Neural crest cell (in vitro differentiated cells): Measurements from ENCODE around the gene MICALL2. TPM values are rescaled to one million over a fixed set of nuclear protein-coding genes. Genes with fewer than 3 reads are reported as not detected.

Experiments used
- DNase-seq: peaks from one replicate; pipeline ENCODE4 v3.0.0; 2021; ENCODE audit warnings: low read depth, mixed read lengths, low spot score
- H3K27ac Mint-ChIP-seq: one replicate; pipeline ENCODE4 v1.8.0; 2021; ENCODE audit warnings: mild to moderate bottlenecking, mixed read lengths; ENCODE audit not compliant: unreplicated experiment
- H3K27me3 Mint-ChIP-seq: 2 replicates; pipeline ENCODE4 v1.8.0; 2021; ENCODE audit warnings: low read depth, mild to moderate bottlenecking, mixed read lengths
- H3K36me3 Mint-ChIP-seq: 2 replicates; pipeline ENCODE4 v1.8.0; 2021; ENCODE audit warnings: low read depth, mild to moderate bottlenecking, mixed read lengths
- H3K4me1 Mint-ChIP-seq: 2 replicates; pipeline ENCODE4 v1.8.0; 2021; ENCODE audit warnings: mixed read lengths
- H3K4me3 Mint-ChIP-seq: one replicate; pipeline ENCODE4 v1.8.0; 2021; ENCODE audit warnings: mild to moderate bottlenecking, mixed read lengths
- H3K9me3 Mint-ChIP-seq: 2 replicates; pipeline ENCODE4 v1.8.0; 2021; ENCODE audit warnings: mixed read lengths
- total RNA-seq: library from RNA; stranded (reverse); gene quantifications from 2 replicates; pipeline ENCODE4 v1.2.1, GENCODE V29; 2021
- TF ChIP-seq, protein P1 (sequence below): fragments of 200-600 bp; sonication (generic); conservative IDR thresholded peaks from 2 replicates; pipeline ENCODE4 v1.5.0; 2021; ENCODE audit warnings: antibody characterized with exemption, mild to moderate bottlenecking

Gene MICALL2
- total RNA-seq, 1 donor from 2014 or later, result 18.7 TPM

DNA sequence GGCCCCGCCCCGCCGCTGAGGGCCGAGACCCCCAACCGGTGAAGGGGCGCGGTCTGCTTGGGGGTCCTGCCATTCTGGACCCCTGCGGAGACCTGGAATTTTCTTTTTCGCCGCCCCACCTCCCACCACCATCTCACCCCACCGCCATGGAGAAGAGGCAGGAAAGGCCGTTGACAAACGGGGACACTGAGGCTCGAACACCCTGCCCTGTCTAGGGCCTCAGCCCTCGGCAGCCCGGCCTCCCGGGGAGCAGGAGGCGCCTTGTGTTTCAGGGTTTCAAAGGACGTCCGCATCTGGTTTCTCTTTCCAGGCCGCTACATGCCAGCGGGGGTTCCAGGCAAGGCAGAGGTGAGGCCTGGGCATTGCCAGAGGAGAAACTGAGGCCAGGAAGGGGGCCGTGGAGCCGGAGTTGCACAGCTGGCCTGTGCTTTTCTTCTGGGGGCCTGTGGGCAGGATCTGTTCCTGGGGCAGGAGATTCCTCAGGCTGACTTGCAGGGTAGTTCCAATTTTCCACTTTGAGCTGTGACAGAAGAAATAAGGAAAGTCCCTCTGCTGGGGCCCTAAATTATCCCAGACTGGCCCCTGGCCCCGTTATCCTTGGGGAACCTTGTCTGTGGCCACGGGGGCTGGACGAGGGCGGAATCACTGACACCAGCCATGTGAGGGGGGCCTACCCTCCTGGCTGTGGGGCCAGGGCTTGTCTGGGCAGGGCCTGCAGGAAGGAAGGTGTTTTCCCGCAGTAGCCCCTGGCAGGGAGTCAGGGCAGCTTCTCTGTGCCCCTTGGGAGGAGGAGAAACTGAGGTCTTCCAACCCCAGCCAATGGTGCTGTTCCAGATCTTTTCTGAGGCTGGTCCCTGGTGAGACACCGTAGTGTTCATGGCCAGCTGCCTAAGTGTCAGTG, 900 bp upstream of the MICALL2 start:
- Mint-ChIP-seq H3K4me1 (peaks cover 21% of the 10 kb centered on the region), H3K4me3 (peak overlapping the region; percentile 70), H3K27me3 (peaks cover 6% of the 10 kb centered on the region), H3K36me3 (no peaks in the 10 kb centered on the region), H3K9me3 (no peaks in the 10 kb centered on the region), H3K27ac (no peak overlapping the region)
- no peak for DNase-seq
- TF ChIP-seq, protein P1, sequence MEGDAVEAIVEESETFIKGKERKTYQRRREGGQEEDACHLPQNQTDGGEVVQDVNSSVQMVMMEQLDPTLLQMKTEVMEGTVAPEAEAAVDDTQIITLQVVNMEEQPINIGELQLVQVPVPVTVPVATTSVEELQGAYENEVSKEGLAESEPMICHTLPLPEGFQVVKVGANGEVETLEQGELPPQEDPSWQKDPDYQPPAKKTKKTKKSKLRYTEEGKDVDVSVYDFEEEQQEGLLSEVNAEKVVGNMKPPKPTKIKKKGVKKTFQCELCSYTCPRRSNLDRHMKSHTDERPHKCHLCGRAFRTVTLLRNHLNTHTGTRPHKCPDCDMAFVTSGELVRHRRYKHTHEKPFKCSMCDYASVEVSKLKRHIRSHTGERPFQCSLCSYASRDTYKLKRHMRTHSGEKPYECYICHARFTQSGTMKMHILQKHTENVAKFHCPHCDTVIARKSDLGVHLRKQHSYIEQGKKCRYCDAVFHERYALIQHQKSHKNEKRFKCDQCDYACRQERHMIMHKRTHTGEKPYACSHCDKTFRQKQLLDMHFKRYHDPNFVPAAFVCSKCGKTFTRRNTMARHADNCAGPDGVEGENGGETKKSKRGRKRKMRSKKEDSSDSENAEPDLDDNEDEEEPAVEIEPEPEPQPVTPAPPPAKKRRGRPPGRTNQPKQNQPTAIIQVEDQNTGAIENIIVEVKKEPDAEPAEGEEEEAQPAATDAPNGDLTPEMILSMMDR, result no peak

DNA sequence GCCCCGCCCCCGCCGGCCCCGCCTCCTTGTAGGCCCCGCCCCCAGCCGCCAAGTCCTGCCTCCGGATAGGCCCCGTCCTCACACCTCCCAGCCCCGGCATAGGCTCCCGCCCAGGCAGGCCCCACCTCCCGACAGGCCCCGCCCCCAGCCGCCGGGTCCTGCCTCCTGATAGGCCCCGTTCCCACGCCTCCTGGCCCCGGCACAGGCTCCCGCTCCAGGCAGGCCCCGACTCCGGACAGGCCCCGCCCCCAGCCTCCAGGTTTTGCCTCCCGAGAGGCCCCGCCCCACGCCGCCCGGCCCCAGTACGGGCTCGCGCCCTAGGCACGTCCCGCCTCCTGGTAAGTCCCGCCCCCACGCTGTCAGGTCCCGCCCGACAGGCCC, 232 bp upstream of the MICALL2 start:
- H3K36me3 Mint-ChIP-seq, result no peaks in the 10 kb centered on the region
- peak; percentile 99 for DNase-seq
- H3K4me1 Mint-ChIP-seq, result peaks cover 21% of the 10 kb centered on the region
- no peak overlapping the region for H3K27ac Mint-ChIP-seq
- peaks cover 6% of the 10 kb centered on the region for H3K27me3 Mint-ChIP-seq
- H3K9me3 Mint-ChIP-seq, result no peaks in the 10 kb centered on the region
- TF ChIP-seq, protein P1, result no peak
- H3K4me3 Mint-ChIP-seq, result peak overlapping the region; percentile 56

DNA sequence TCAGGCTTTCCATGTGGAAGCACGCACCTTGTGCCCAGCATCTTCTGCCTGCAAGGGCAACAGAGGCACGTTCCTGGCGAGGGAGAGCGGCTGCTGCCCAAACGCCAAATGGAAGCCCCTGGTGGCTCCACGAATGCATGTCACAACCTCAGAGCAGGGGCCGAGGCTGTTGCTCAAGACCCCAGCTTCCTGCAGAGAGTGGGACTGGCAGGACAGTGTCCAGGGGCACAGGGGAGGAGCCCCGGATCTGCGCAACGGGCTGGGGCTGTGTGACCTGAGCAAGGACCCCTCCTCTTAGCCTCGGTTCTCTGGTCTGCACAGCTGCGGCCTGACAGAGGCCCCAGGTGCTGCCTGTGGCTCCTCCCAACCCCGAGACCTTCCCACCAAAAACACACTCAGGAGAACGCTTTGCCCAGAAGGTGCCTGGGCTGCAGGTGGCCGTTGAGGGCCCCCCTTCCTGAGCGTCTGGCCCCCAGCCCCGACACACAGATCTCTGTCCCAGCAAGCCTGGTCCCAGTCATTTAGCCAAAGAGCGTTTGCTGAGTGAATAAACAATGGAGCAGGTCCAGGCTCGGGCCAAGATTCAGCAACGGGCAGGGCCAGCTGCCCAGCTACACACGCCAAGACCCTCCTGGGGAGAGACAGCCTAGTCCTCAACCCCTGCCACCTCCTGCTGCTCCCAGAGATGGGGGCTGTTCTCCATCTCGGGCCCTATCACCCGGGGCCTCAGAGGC, 1.2 kb downstream of the MICALL2 start:
- TF ChIP-seq, protein P1, result no peak
- no peaks in the 10 kb centered on the region for H3K36me3 Mint-ChIP-seq
- H3K9me3 Mint-ChIP-seq, result no peaks in the 10 kb centered on the region
- H3K4me1 Mint-ChIP-seq, result peaks cover 31% of the 10 kb centered on the region
- H3K27ac Mint-ChIP-seq, result peak overlapping the region; percentile 12
- no peak for DNase-seq
- H3K4me3 Mint-ChIP-seq, result peak overlapping the region; percentile 74
- H3K27me3 Mint-ChIP-seq, result peaks cover 5% of the 10 kb centered on the region

DNA sequence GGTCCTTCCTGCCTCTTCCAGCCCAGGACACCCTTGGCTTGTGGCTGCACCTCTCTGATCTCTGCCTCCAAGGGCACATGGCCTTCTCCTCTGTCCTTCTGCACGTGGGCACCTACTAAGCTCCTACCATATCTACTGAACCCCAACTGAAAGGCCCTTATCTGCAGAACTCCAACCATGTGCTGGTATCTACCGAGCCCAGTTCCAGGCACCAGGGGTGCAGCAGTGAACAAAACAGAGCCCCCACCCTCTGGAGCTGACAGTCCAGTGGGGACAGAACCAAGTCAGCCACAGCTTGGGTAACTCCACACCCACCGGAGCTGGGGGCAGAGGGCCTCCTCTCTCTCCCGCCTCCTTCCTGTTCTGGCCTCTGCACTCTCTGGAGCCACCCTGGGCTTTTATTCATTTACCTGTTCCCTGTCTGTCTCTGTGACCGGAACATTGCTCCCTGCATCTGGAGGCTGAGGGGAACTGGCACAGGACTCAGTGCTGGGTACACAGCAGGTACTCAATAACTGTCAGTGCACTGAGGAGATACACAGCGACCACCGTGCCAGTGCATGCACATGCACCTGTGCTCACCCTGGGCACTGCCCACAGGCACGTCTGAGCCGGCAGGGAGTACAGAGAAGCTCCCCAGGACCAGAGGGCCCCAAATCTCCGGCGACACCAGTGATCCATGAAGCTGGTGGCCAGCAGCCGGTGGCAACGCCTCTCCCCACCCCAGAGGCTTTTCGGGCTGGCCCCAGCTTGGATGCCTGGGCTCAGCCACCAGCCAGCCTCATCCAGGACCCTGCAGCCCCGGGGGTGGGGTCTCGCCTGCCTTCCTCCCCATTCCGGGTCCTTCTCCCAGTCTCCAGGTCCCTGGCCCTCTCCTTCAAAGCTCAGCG, 2.0 kb downstream of the MICALL2 start:
- Mint-ChIP-seq H3K9me3 (no peaks in the 10 kb centered on the region), H3K4me3 (peak overlapping the region; percentile 74), H3K4me1 (peaks cover 39% of the 10 kb centered on the region), H3K36me3 (no peaks in the 10 kb centered on the region), H3K27me3 (peaks cover 2% of the 10 kb centered on the region), H3K27ac (no peak overlapping the region)
- TF ChIP-seq, protein P1, result no peak
- no peak for DNase-seq

DNA sequence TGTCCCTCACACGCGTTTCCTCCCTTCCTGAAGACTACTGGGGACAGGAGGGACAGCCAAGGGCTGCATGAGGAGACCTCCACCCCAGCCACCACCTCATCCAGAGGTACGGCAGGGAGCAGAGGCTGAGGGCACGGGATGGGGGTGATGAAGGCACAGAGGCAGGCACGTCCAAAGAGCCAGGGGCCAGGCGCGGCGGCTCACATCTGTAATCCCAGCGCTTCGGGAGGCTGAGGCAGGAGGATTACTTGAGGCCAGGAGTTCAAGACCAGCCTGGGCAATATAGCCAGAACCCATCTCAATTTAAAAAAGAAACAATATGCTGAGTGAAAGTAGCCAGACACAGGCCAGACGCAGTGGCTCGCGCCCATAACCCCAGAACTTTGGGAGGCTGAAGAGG, 3.3 kb downstream of the MICALL2 start:
- Mint-ChIP-seq H3K27me3 (peaks cover 2% of the 10 kb centered on the region), H3K4me3 (peak overlapping the region; percentile 34), H3K4me1 (peaks cover 36% of the 10 kb centered on the region), H3K9me3 (no peaks in the 10 kb centered on the region), H3K27ac (peak overlapping the region; percentile 50), H3K36me3 (no peaks in the 10 kb centered on the region)
- DNase-seq, result no peak
- TF ChIP-seq, protein P1, result no peak
